ENCODE measurements around the gene ARHGAP22.

The ARHGAP22 gene

DNA sequence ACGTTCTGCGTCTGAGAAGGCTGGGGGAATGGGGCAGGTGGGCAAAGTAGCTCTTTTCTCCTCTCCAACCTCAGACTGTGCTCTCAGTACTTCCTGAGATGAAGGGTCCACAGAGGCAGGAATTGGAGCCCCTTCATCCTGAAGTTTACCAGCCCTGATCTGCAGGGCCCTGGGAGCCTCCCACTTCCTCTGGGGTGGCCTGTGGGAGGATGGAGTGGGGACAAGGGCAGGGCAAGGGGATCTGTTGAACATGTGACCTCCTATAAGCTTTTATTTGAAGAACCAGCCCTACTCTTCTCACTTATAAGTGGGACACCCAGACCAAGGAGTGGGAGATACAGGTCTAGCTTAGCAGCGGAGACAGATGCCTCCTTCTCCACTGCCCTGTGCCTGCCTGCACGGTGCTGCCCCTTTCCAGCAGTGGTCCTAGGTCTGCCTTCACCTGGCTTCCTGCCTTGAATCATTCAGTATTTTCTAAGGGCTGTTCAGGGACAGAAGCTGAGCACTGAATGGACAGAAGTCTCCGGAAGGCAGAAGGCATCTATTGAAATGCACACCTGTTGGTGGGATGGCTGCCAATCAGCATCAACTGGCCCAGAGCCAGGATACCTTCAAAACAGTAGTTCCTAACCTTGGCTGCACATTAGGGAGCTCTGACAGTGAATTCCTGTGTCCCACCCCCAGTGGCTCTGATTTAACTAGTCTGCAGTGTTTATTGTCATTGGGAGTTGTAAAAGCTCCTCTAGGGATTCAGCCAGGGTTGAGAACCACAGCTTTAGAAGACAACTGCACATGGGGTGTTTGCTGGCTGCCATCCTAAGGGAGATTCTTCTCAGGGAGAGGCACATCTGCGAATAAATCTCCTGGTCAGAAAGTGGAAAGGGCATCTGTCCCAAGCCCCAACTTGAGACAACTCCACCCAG is 2.7 kb upstream of the ARHGAP22 start:
- no peak for DNase-seq (ENCODE audit: low read depth)

DNA sequence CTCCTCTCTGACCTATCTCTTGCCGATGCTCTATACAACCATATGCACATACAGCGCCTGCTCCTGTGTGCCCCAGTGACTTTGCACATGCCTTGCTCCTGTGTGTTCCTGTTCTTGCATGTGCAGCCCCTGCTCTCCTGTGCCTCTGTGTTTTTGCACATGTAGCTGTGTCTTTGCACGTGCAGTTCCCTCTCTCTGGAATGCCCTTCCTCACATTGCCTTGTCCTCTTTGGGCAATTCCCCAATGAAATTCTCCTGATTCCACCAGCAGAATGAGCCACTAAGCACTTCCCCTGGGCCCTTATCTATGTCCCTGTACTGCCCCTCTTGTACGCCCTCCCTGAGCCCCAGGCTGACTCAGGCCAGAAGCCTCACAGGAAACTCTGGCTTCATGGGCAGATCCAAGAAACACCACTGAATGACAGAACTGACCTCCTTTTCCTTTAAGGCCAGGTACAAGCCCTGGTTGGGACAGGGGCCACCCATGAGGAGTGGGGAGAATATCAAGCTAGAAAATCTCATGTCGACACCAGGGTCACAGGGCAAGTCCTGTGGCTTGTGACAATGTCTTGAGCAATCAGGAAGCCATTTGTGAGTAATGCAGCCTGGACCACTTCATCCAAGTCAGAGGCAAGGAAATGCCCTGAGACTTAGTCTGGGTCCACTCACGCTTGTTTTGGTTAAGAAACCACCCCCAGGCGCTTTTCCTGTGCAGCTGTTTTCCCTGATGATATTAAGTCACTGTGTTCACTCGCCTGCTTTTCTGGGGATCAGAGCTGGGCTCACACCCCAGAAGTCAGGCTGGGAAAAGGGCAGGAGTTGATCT is 1.9 kb upstream of the ARHGAP22 start:
- no peak for DNase-seq (ENCODE audit: low read depth)

DNA sequence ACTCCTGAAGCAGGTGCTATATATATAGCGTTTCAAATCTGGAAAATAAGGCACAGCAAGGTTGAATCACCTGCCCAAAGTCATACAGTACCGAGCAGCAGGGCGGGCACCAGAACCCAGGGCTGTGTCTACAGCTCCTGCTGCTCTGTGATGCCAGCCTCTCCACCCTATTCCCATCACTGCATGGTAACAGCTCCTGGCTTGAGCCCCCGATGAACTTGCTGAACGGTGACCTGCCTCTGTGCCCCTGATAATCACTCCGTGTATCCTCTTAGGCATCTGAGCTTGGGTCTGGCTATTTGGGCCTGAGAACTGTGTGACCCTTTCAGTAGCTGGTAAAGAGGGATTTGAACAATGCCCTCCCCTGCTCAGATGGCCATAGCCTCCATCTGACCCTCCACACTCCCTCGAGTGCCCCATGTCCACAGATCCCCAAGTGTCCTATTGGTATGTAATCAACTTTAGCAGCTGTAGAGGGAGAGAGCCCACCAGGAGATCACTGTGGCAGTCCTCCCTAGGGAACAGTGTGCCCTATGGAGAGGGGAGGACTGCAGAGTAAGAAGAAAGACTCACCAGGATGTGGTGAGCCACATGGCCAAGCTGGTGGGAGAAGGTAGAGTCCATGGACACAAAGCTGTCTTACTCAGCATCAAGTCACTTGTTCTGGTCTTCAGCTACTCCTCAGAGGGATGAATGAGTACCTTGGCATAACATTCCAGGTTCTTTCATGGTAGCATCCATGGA is 1.1 kb upstream of the ARHGAP22 start:
- no peak for DNase-seq (ENCODE audit: low read depth)

DNA sequence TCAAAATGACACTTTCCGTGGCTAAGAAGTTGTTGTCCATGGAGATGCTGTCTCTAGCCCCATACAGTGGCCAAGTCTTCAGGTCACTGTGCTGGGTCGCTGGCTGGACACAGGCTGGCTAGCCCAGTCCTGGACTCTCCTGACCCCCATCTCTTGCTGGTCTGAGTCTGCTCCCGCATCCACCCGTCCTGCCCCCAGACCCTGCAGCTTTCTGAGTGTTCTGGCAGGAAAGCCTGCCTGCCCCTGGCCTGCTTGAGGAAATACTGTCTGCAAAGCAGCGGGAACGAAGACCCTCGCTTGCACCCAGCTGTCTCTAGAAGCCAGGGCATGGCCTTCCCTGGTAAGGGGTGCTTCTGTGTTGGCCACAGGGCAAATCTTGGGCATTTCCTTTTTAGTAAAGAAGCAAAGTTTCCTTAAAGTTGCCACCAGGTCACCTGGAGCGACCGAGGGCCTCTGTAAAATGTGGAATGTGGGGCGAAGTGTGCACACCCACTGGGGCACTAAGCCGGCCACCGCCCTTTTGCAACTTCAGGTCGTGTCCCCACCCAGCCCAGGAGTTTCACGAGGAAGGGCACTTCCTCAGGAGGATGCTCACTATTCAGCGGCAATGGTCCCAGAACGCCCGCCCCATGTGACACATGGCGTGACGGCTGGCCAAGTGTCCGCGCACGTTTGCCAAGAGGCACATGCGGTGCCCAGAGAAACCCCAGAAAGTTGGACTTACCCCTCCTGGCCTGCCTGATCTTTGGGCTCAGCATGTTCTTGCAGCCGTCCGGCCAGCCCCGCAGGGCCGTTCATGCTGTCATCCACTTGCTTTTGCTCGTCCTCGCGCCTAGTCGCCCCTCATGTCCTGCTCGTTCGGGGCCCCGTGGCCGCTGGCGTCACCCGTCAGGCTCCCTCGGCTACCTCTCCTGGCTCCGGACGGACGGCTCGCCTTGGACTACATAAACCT is 558 bp downstream of the ARHGAP22 start:
- no peak for DNase-seq (ENCODE audit: low read depth)

DNA sequence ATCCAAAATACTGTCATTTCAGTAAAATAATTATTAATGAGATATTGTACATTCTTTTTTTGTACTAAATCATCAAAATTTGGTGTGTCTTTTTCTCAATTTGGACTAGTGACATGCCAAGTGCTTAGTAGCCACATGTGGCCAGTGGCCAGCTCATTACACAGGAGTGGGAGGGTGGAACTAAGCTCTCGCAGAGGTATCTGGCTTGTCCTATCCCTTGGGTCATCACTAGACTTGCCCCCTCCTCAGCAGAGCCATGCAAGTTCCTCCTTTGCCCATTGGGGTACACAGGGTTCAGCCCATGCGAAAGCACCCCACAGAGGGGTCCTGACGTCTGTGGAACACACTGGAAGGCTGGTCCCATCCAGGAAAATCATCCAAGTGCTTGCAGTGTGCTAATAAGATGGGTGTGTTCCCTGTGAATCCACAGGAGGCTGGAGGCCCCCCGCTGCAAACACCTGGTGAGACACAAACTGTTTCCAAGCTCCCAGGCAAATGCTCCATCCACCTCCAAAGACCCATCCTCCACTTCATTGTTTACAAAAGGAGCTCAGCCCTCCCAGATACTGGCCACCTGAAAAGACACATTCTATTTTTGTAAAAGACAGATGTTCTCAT is 1.3 kb downstream of the ARHGAP22 start:
- DNase-seq (ENCODE audit: low read depth): no peak

DNA sequence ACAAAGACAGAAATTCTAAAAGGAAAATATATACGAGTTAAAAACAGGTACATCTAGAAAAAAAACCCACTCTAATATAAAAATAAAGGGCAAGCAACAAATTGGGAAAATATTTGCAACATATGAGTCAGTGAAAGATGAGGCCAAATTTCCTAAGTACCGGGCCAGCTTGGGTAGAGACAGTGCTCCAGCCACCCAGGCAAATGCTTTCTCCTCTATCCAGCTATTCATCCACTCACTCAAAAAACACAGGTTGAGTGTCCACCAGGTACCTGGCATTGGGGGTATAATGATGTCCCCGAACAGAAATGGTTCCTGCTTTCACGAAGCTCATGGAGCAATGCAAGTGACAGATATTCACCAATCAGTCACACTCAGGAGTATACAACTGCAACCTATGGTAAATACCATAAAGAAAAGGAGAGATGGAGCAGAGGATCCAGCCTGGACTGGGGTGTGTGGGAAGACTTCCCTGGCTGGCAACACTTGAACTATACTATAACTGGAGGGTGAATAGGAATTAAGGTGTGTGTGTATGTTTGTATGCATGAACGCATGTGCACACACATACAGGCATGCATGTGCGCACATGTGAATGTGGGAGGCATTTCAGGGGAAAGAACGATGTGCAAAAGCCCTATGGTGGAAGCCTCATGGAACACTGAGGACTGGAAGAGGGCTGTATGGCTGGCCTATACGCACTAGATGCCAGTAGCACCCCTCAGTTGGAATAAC is 2.3 kb downstream of the ARHGAP22 start:
- no peak for DNase-seq (ENCODE audit: low read depth)

DNA sequence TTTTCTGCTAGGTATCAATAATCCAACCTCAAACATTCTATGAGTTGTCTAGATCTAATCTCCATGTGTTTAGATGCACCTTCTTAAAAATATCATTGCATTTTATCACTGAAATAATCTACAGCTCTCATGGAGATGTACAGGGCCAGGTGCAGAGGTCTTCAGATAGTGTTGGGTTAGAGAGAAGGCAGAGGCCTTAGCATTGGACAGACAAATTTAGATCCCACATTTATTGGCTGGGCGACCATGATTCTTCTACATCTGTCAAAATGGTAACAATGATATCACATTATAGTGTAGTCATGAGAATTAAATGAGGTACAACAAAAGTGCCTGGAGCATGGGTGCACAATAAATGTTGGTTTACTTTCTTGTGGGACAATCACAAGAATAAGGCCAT is 3.1 kb downstream of the ARHGAP22 start:
- DNase-seq (ENCODE audit: low read depth): no peak

DNA sequence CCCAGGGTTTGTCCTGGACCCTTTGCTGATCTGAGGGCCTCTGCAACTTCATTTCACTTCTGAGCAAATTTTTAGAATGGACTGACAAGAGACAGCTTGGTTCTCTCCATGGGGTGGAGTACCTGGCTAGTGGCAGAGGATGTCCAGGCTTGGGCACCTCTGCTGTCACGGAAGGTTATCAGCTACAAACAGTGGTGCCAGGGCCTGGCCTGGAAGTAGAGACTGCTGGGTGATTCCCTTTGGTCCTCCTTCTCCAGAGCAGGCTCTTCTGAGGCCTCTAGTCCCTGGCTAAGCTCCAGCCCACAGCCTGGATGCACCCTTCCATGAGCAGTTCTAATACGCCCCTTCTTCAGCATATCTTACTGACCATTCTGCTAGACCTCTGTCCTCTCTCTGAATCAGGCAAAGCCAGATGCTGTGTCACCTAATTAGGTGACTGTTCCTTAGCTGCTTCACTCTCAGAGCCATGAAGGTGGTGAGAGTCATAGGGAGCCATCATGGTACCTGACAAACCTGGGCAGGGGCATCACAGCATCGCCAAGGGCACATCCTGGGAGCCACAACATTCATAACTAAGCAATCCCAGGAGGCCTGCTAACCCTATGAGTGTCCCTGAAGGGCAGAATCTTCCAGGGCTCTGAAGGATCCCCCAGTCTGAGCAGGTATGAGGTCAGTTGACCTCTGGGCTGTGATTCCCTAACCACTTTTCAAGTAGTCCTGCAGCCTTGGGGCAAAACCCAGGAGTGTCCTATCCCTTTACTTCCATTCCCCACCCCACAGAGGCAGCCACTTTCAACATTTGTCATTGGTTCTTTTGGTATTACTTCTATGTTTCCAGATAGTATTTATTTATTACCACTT is 4.0 kb downstream of the ARHGAP22 start:
- no peak for DNase-seq (ENCODE audit: low read depth)

DNA sequence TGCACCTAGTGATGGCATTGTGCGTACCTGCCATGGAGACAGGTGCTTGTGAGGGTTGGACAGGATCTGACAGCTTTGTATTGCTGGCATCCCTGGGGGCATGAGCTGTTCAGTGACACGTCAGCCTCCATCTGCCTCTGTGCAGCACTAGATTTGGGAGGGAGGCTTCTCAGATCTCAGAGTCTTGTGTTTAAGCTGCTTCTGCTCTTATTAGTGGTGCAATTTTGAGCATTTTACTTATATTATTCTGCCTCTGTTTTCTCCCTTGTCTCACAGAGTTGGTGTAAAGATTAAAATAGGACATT is 5.1 kb downstream of the ARHGAP22 start:
- DNase-seq (ENCODE audit: low read depth): no peak

DNA sequence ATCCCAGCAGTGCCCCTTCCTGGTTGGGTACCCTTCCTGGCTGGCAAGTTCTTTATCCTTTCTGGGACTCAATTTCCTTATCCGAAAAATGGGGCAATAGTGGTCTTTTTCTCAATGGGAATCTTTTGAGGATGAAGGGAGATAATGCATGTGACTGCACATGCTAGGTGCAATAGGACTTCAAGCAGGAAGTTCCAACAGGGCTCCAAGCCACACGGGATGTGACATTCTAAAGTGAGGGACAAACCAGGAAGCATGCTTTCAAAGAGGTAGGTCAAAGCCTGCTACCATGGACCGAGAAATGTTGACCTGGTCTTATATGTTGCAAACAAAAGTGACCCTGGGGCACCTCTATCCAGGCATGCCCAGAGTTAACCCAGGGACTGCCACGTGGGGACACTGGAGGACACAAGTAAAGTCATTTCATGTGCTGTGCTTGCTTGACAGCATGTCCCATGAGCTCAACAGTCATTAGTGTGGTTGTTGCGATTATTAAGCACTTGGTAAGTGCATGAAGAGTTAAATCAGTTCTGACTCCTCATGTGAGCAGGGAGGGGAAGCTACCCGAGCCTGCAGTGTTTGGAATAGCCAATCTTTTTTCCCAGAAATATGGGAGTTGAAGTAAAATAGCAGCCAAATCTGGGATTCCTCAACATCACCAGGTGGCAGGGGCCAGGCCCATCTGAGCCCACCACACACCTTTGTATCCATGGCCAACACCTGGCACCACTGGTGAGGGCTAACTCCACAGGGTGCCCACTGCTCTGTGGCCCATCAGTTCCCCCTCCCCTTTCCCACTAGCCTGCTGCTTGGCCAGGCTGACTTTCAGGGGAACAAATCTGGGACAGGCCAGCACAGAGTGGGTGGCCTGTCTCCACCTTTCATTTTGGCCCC is 5.7 kb downstream of the ARHGAP22 start:
- DNase-seq (ENCODE audit: low read depth): no peak

DNA sequence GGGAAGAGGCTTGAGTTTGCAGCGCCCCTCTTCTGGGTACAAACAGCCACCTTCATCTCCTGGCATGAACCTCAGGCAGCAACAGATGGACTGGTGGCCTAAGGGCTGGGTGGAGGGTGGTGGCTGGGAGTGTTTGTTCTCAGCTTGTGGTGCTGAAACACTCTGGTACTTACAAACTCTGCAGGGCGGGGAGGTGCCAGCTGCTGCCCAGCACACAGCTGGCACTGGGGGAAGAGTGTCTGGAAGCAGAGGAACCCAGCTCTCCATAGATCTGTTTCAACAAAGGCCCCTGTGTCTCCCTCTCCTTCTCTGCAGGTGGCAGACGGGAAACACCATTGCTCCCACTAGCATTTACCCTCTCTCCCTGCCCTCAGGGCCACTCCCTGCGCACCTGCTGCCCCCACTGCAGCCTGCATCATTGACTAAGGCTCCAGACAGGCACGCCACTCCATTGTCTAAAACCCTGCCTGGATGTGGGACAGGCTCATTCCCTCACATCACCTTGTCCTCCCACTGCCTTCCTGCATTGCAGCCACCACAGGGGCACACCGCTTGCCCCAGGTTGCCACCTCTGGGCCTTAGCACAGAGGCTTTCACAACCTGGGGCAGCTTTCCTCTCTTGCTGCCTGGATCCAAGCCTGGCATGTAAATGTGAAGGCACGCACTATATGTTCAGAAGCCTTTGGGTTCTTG is 6.5 kb downstream of the ARHGAP22 start:
- no peak for DNase-seq (ENCODE audit: low read depth)

DNA sequence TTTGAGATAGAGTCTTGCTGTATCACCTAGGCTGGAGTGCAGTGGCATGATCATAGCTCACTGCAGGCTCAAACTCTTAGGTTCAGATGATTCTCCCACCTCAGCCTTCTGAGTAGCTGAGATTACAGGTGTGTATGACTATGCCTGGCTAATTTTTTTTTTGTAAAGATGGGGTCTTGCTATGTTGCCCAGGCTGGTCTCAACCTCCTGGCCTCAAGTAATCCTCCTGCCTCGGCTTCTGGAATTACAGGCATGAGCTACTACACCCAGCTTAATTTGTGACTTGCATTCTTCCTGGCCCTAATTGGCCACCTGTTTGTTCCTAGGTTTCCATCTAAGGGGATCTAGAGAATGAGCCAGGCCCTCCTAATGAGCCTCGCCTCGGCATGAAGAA is 9.3 kb downstream of the ARHGAP22 start:
- DNase-seq (ENCODE audit: low read depth): no peak

DNA sequence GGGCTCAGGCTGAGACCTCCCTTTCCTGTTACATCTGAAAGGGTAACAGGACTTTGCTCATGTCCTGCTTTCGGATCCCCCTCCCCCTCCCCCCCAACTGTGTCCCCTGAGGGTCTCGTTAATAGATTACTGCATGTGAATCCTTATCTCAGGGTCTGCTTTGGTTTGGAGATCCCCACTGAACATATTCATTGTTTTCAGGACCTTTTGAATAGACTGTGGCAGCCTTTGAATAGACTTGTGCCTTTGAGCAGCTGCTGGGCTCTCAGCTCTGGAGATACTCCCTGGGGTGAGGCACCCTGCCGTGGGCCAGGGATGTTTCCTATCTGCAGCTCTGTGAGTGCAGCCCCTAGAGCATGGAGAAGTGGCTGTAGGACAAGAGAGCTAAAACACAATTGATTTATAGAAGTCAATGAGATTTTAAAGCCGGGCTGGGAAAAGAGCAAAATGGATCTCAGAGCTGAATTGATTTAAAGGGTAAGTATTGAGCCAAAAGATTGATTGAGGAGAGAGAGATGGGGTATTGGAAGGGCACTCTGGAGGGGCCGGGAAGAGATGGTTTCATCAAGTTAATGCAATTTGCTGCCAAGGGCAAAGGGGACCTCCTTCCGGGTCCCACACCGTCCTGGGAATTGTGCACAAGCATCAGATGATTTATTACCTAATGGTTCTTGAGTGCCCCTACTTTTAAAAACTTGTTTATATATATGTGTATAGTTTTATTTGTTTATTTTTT is 9.9 kb downstream of the ARHGAP22 start:
- DNase-seq (ENCODE audit: low read depth): no peak

DNA sequence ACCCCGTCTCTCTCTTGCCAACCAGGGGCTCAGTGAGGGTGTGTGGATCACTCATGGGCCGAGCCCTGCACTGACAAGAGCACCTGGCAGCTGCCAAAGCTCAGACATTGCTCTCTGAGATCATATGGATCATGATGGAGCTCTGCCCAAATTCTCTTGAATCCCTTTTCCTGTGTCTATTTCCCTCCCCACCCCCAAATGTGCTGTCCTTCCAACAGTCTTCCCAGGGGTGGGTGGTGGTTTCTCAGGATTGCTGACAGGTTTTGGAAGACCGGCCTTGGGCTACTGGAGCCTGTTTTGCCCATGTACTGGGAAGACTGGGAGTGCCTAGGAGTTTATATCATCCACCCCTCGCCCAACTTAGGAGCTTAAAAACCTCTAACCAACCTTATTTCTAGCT is 10.5 kb downstream of the ARHGAP22 start:
- no peak for DNase-seq (ENCODE audit: low read depth)

DNA sequence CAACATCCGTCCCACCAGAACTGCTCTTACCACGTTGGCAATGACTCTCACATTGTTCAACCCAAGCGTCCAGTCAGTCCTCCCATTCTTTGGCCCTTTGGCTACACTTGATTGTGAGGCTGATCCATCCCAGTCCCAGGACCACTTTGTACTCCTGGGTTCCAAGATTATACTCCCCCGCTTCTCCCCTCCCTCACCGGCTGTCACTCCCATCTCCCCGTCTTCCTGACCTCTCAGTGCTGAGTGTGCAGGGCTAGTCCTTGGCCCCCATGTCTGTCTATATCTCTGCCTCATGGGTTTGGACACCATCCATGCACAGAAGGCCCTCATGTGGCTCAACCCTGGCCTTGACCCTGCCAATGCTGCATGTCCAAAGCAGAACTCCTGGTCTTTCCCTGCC is 12.5 kb downstream of the ARHGAP22 start:
- DNase-seq (ENCODE audit: low read depth): no peak

DNA sequence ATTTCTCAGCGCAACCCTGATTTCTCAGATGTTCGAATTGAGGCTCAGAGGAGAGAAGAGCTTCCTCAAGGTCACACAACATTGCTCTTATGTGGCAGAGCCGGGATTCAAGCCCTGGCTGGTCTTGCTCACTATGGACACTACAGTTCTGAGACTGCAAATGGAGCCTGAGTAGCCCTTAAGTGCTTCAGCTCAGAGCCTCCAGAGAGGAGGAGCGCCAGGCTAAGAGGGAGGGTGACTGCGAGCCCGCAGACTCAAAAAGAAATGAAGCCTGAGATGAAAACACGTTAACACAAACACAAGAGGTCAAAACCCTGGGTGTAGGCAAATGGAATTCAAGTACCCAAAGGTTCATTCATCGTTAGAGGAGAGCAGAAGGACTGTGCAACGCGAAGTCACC is 13.9 kb downstream of the ARHGAP22 start:
- DNase-seq (ENCODE audit: low read depth): no peak

DNA sequence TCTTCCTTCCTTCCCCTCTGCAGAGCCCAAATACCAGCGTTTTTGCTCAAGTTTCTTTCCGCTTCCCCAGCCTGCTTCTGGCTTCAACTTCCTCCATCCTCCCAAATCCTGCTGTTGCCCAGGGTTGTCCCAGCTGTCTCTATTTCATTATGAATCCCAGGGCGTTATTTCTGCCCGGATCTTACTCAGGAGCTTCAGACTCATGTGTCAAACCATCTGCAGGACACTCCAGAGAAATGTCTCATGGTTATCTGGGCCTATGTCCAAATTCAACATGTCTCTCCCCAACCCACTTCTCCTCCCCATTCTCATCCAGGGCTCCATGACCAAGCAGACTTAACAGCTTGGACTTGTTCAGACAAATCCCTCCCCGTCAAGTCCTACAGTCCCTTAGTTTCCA is 15.6 kb downstream of the ARHGAP22 start:
- no peak for DNase-seq (ENCODE audit: low read depth)
